OCI-LY3 (cell line): ENCODE results near the gene DVL2.
A peak's percentile ranks its signal among the peaks of the same experiment; 100 is the strongest.

Experiments used
- H2AFZ ChIP-seq: fragments of 200-600, 300-600 bp; shearing (Covaris generic); 2 replicates; pipeline ENCODE4 v1.6.0; 2014; ENCODE audit warnings: antibody characterized with exemption, low read depth, low read length
- H3K27ac ChIP-seq: fragments of 200-600, 300-600 bp; sonication (generic); 2 replicates; pipeline ENCODE4 v1.5.1; 2014; ENCODE audit warnings: mild to moderate bottlenecking, low read length, moderate library complexity, mixed read lengths
- H3K27me3 ChIP-seq: fragments of 200-600, 300-600 bp; sonication (generic); 2 replicates; pipeline ENCODE4 v1.6.1; 2014; ENCODE audit warnings: low read depth, low read length, mixed read lengths
- H3K36me3 ChIP-seq: fragments of 200-600, 300-600 bp; sonication (generic); replicated peaks from 2 replicates; pipeline ENCODE3; 2014; ENCODE audit warnings: low read depth, low read length, mixed read lengths
- H3K4me1 ChIP-seq: fragments of 300-600, 200-600 bp; sonication (generic); 2 replicates; pipeline ENCODE4 v1.6.1; 2014; ENCODE audit warnings: low read length, mixed read lengths
- H3K4me2 ChIP-seq: fragments of 200-600, 300-600 bp; sonication (generic); 2 replicates; pipeline ENCODE4 v1.6.1; 2014; ENCODE audit warnings: low read length, mixed read lengths
- H3K4me3 ChIP-seq: fragments of 300-600, 200-600 bp; sonication (generic); 2 replicates; pipeline ENCODE4 v1.5.1; 2014; ENCODE audit warnings: antibody characterized with exemption, mild to moderate bottlenecking, low read length, moderate library complexity
- H3K79me2 ChIP-seq: fragments of 300-600, 200-600 bp; shearing (Covaris generic); 2 replicates; pipeline ENCODE4 v1.6.1; 2014; ENCODE audit warnings: mild to moderate bottlenecking, low read length, mixed read lengths
- H3K9ac ChIP-seq: fragments of 300-600, 200-600 bp; shearing (Covaris generic); 2 replicates; pipeline ENCODE4 v1.6.0; 2014; ENCODE audit warnings: mild to moderate bottlenecking, low read length, moderate library complexity
- H3K9me3 ChIP-seq: fragments of 200-600, 300-600 bp; shearing (Covaris generic); 2 replicates; pipeline ENCODE4 v1.6.1; 2014; ENCODE audit warnings: low read length, mixed read lengths; ENCODE audit not compliant: insufficient read depth
- H4K20me1 ChIP-seq: fragments of 200-600, 300-600 bp; sonication (generic); 2 replicates; pipeline ENCODE4 v1.6.1; 2016; ENCODE audit warnings: low read length, mixed read lengths; ENCODE audit not compliant: insufficient read depth
- EZH2phosphoT487 ChIP-seq: fragments of 200-600 bp; shearing (Covaris generic); IDR thresholded peaks from 2 replicates; pipeline ENCODE4 v1.6.1; 2018; ENCODE audit warnings: antibody characterized with exemption, mixed run types, low read depth
- TF ChIP-seq, protein P1 (sequence below): fragments of 200-600, 300-600 bp; sonication (generic); IDR thresholded peaks from 2 replicates; pipeline ENCODE4 v1.5.1; 2014; ENCODE audit warnings: antibody characterized with exemption, low read length, low read depth

The DVL2 gene

GRCh38 chr17:7218758-7219157 lies 15.6 kb downstream of the DVL2 start:
- no peak overlapping the region for H3K9ac ChIP-seq
- H3K9me3 ChIP-seq: no peaks in the 10 kb centered on the region
- H3K27me3 ChIP-seq: no peaks in the 10 kb centered on the region
- peaks cover 41% of the 10 kb centered on the region for H3K4me1 ChIP-seq
- no peak overlapping the region for H3K4me3 ChIP-seq
- H4K20me1 ChIP-seq: no peaks in the 10 kb centered on the region
- H3K4me2 ChIP-seq: peak overlapping the region; percentile 98; the same call in 1 of the 2 replicates
- H2AFZ ChIP-seq: no peak overlapping the region; the same call in 1 of the 2 replicates
- no peak overlapping the region for H3K27ac ChIP-seq
- H3K79me2 ChIP-seq: 0 out of 2 replicates have a peak, but pooled peaks cover 4% of the 10 kb centered on the region
- no peak for TF ChIP-seq EZH2phosphoT487
- TF ChIP-seq, protein P1, sequence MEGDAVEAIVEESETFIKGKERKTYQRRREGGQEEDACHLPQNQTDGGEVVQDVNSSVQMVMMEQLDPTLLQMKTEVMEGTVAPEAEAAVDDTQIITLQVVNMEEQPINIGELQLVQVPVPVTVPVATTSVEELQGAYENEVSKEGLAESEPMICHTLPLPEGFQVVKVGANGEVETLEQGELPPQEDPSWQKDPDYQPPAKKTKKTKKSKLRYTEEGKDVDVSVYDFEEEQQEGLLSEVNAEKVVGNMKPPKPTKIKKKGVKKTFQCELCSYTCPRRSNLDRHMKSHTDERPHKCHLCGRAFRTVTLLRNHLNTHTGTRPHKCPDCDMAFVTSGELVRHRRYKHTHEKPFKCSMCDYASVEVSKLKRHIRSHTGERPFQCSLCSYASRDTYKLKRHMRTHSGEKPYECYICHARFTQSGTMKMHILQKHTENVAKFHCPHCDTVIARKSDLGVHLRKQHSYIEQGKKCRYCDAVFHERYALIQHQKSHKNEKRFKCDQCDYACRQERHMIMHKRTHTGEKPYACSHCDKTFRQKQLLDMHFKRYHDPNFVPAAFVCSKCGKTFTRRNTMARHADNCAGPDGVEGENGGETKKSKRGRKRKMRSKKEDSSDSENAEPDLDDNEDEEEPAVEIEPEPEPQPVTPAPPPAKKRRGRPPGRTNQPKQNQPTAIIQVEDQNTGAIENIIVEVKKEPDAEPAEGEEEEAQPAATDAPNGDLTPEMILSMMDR: no peak
- peaks cover 4% of the 10 kb centered on the region for H3K36me3 ChIP-seq

DNA sequence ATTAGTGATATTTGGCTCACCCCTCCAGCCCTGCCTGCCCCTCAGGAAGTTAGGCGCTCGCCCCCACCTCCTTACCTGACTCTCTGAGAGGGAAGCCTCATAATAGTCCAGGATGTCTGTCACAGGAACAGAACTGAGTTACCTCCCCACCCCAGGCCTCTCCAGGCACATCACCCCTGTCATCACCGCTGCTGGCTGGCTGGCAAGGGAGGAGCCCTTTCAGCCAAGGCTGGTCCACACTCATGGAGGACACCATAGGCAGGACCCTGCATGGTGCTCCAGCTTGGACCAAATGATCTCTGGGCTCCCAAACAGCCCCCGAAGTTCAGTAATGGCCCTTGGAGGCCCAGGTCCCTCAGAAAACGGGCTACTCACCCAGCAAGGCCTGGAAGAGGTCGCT lies 16.2 kb downstream of the DVL2 start:
- TF ChIP-seq, protein P1: no peak
- no peak for TF ChIP-seq EZH2phosphoT487
- Histone ChIP-seq H3K27ac (peak overlapping the region; percentile 40), H3K4me1 (peaks cover 44% of the 10 kb centered on the region), H3K9ac (peak overlapping the region; percentile 19; the same call in 1 of the 2 replicates), H3K4me2 (peak overlapping the region; percentile 39), H3K36me3 (no peaks in the 10 kb centered on the region), H4K20me1 (no peaks in the 10 kb centered on the region), H3K79me2 (0 out of 2 replicates have a peak, but pooled peaks cover 4% of the 10 kb centered on the region), H3K4me3 (peak overlapping the region; percentile 48), H2AFZ (no peak overlapping the region), H3K9me3 (no peaks in the 10 kb centered on the region), H3K27me3 (no peaks in the 10 kb centered on the region)

- H2AFZ ChIP-seq: no peak overlapping the region
- peak overlapping the region; percentile 40; the same call in 1 of the 2 replicates for H3K27ac ChIP-seq
- peak overlapping the region; percentile 65; the same call in 1 of the 2 replicates for H3K9ac ChIP-seq
- peak overlapping the region; percentile 94 for H3K4me2 ChIP-seq
- 0 out of 2 replicates have a peak, but pooled peaks cover 4% of the 10 kb centered on the region for H3K79me2 ChIP-seq
- peaks cover 44% of the 10 kb centered on the region for H3K4me1 ChIP-seq
- H3K9me3 ChIP-seq: no peaks in the 10 kb centered on the region
- H3K4me3 ChIP-seq: peak overlapping the region; percentile 79
- H3K36me3 ChIP-seq: no peaks in the 10 kb centered on the region
- H4K20me1 ChIP-seq: no peaks in the 10 kb centered on the region
- TF ChIP-seq, protein P1: no peak
- no peak for TF ChIP-seq EZH2phosphoT487
- no peaks in the 10 kb centered on the region for H3K27me3 ChIP-seq
Observed at GRCh38 chr17:7217113-7217987, 17.0 kb downstream of the DVL2 start.
